Activated CD8-positive, alpha-beta memory T cell treated with anti-CD3 and anti-CD28 coated beads for 36 hours (primary cell): ENCODE data around the gene ABCA6. TPM values are rescaled to one million over a fixed set of nuclear protein-coding genes. Genes with fewer than 3 reads are reported as not detected.

Source experiments
- total RNA-seq, 2 experiments: library from RNA; stranded (reverse); gene quantifications; one replicate each; pipeline ENCODE4 v1.2.3, GENCODE V29; 2021

ABCA6 gene
- total RNA-seq, 2 experiments from 2014 or later = 0.04 to 0.15 TPM

Other genes with a start within 250 kb of the ABCA6 start
- gene ABCA8, start 186.5 kb downstream of the ABCA6 start, total RNA-seq = not detected
- gene ABCA9, start 81.0 kb downstream of the ABCA6 start, total RNA-seq = not detected
- under 1 TPM; 0.30 to 0.31 TPM for gene ABCA10, start 86.9 kb upstream of the ABCA6 start, total RNA-seq
- gene ABCA5, start 185.2 kb upstream of the ABCA6 start, total RNA-seq = 10 to 100 TPM; 11.8 to 12.3 TPM